ENCODE measurements around the gene ELF2.
"Not testable (repeated sequence)": the region's sequence is repeated elsewhere in the genome, so short reads cannot be mapped to it uniquely, and the experiment has no call there.

GRCh38 chr4:139197214-139197613 lies 20.2 kb upstream of the ELF2 start:
- not testable (repeated sequence) for TF ChIP-seq CTCF, POLR2A (IDR thresholded peaks at IDR 0.05)

Measured in thyroid gland (tissue), 4 donors.